HEK293 (cell line): ENCODE data around the gene PTPN9.

Experiments
- CTCF ChIP-seq: fragments of 450-650 bp; formaldehyde crosslinking; IDR thresholded peaks from 2 replicates; pipeline ENCODE4 v1.5.1; 2016; ENCODE audit warnings: missing biosample characterization, missing genetic modification characterization
- FEZF1 ChIP-seq: fragments of 450-650 bp; formaldehyde crosslinking; IDR thresholded peaks from 2 replicates; pipeline ENCODE4 v1.5.1; 2016; ENCODE audit warnings: missing biosample characterization, missing genetic modification characterization
- KLF10 ChIP-seq: fragments of 450-650 bp; IDR thresholded peaks from 2 replicates; pipeline ENCODE4 v1.5.1; 2018; ENCODE audit warnings: missing biosample characterization, mild to moderate bottlenecking, missing genetic modification characterization
- SP7 ChIP-seq: fragments of 450-650 bp; formaldehyde crosslinking; IDR thresholded peaks from 2 replicates; pipeline ENCODE4 v1.5.1; 2016; ENCODE audit warnings: missing biosample characterization, missing genetic modification characterization
- YY2 ChIP-seq: fragments of 450-650 bp; formaldehyde crosslinking; IDR thresholded peaks from 2 replicates; pipeline ENCODE4 v1.5.1; 2016; ENCODE audit warnings: missing biosample characterization, missing genetic modification characterization
- ZNF114 ChIP-seq: fragments of 450-650 bp; formaldehyde crosslinking; IDR thresholded peaks from 2 replicates; pipeline ENCODE4 v1.5.0; 2017; ENCODE audit warnings: missing biosample characterization, missing genetic modification characterization
- ZNF121 ChIP-seq: fragments of 450-650 bp; formaldehyde crosslinking; IDR thresholded peaks from 2 replicates; pipeline ENCODE4 v1.5.1; 2016; ENCODE audit warnings: missing biosample characterization, missing genetic modification characterization
- ZNF148 ChIP-seq: fragments of 450-650 bp; formaldehyde crosslinking; IDR thresholded peaks from 2 replicates; pipeline ENCODE4 v1.5.0; 2017; ENCODE audit warnings: missing biosample characterization, missing genetic modification characterization, borderline replicate concordance
- ZNF184 ChIP-seq: fragments of 450-650 bp; IDR thresholded peaks from 2 replicates; pipeline ENCODE4 v1.5.1; 2018; ENCODE audit warnings: missing biosample characterization, mild to moderate bottlenecking, missing genetic modification characterization
- ZNF19 ChIP-seq: fragments of 450-650 bp; formaldehyde crosslinking; IDR thresholded peaks from 2 replicates; pipeline ENCODE4; 2016; ENCODE audit warnings: missing biosample characterization, missing genetic modification characterization, low read depth
- ZNF311 ChIP-seq: fragments of 450-650 bp; formaldehyde crosslinking; IDR thresholded peaks from 2 replicates; pipeline ENCODE4 v1.5.1; 2017; ENCODE audit warnings: missing biosample characterization, missing genetic modification characterization, borderline replicate concordance
- ZNF350 ChIP-seq: fragments of 450-650 bp; formaldehyde crosslinking; IDR thresholded peaks from 2 replicates; pipeline ENCODE4 v1.5.0; 2017; ENCODE audit warnings: missing biosample characterization, mild to moderate bottlenecking, missing genetic modification characterization
- ZNF394 ChIP-seq: fragments of 450-650 bp; formaldehyde crosslinking; IDR thresholded peaks from 2 replicates; pipeline ENCODE4 v1.5.1; 2016; ENCODE audit warnings: missing biosample characterization, missing genetic modification characterization, mild to moderate bottlenecking, moderate library complexity, borderline replicate concordance
- ZNF544 ChIP-seq: fragments of 450-650 bp; formaldehyde crosslinking; IDR thresholded peaks from 2 replicates; pipeline ENCODE4 v1.5.0; 2017; ENCODE audit warnings: missing biosample characterization, missing genetic modification characterization
- ZNF561 ChIP-seq: fragments of 450-650 bp; IDR thresholded peaks from 2 replicates; pipeline ENCODE4 v1.5.1; 2018; ENCODE audit warnings: missing biosample characterization, missing genetic modification characterization, borderline replicate concordance
- ZNF571 ChIP-seq: fragments of 450-650 bp; formaldehyde crosslinking; IDR thresholded peaks from 2 replicates; pipeline ENCODE4 v1.5.0; 2017; ENCODE audit warnings: missing biosample characterization, missing genetic modification characterization
- ZNF626 ChIP-seq: fragments of 450-650 bp; sonication (Bioruptor Pico); formaldehyde crosslinking; IDR thresholded peaks from 2 replicates; pipeline ENCODE4 v1.5.1; 2018; ENCODE audit warnings: missing biosample characterization, missing genetic modification characterization, inconsistent platforms
- ZNF629 ChIP-seq: fragments of 450-650 bp; formaldehyde crosslinking; IDR thresholded peaks from 2 replicates; pipeline ENCODE4 v1.5.1; 2017; ENCODE audit warnings: missing biosample characterization, missing genetic modification characterization
- ZNF747 ChIP-seq: fragments of 450-650 bp; formaldehyde crosslinking; IDR thresholded peaks from 2 replicates; pipeline ENCODE4 v1.5.1; 2016; ENCODE audit warnings: missing biosample characterization, missing genetic modification characterization
- TF ChIP-seq, protein P1 (sequence below): fragments of 450-650 bp; formaldehyde crosslinking; IDR thresholded peaks from 2 replicates; pipeline ENCODE4 v1.5.1; 2016; ENCODE audit warnings: missing biosample characterization, missing genetic modification characterization, borderline replicate concordance
- TF ChIP-seq, protein P2 (sequence below): fragments of 450-650 bp; formaldehyde crosslinking; IDR thresholded peaks from 2 replicates; pipeline ENCODE4 v1.5.1; 2016; ENCODE audit warnings: missing biosample characterization, missing genetic modification characterization
- TF ChIP-seq, protein P3 (sequence below): fragments of 450-650 bp; formaldehyde crosslinking; IDR thresholded peaks from 2 replicates; pipeline ENCODE4; 2016; ENCODE audit warnings: missing biosample characterization, missing genetic modification characterization
- TF ChIP-seq, protein P4 (sequence below): fragments of 450-650 bp; formaldehyde crosslinking; IDR thresholded peaks from 2 replicates; pipeline ENCODE4 v1.5.1; 2016; ENCODE audit warnings: missing biosample characterization, missing genetic modification characterization
- TF ChIP-seq, protein P5 (sequence below): fragments of 450-650 bp; formaldehyde crosslinking; IDR thresholded peaks from 2 replicates; pipeline ENCODE4 v1.5.1; 2016; ENCODE audit warnings: missing biosample characterization, missing genetic modification characterization
- TF ChIP-seq, protein P6 (sequence below): fragments of 450-650 bp; formaldehyde crosslinking; IDR thresholded peaks from 2 replicates; pipeline ENCODE4 v1.5.1; 2016; ENCODE audit warnings: missing biosample characterization, missing genetic modification characterization

The PTPN9 gene

GRCh38 chr15:75454471-75455378, 124.4 kb downstream of the PTPN9 start (continued):
- TF ChIP-seq ZNF626 (tag by site-specific recombination) (no peak), ZNF184 (no peak), ZNF19 (tag by site-specific recombination) (no peak), ZNF148 (no peak), ZNF747 (no peak), CTCF (tag by site-specific recombination) (no peak), ZNF350 (no peak), FEZF1 (tag by site-specific recombination) (no peak), ZNF311 (no peak), SP7 (tag by site-specific recombination) (no peak), ZNF571 (no peak), ZNF121 (tag by site-specific recombination) (no peak), ZNF114 (tag by site-specific recombination) (no peak), ZNF629 (tag by site-specific recombination) (0 out of 2 replicates have a peak, but pooled peaks have one; percentile 5), KLF10 (no peak), ZNF394 (tag by site-specific recombination) (0 out of 2 replicates have a peak, but pooled peaks have one; percentile 9), ZNF561 (tag by site-specific recombination) (no peak), ZNF544 (tag by site-specific recombination) (no peak), YY2 (0 out of 2 replicates have a peak, but pooled peaks have one; percentile 28)
- TF ChIP-seq, protein P1, sequence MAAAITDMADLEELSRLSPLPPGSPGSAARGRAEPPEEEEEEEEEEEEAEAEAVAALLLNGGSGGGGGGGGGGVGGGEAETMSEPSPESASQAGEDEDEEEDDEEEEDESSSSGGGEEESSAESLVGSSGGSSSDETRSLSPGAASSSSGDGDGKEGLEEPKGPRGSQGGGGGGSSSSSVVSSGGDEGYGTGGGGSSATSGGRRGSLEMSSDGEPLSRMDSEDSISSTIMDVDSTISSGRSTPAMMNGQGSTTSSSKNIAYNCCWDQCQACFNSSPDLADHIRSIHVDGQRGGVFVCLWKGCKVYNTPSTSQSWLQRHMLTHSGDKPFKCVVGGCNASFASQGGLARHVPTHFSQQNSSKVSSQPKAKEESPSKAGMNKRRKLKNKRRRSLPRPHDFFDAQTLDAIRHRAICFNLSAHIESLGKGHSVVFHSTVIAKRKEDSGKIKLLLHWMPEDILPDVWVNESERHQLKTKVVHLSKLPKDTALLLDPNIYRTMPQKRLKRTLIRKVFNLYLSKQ (tag by site-specific recombination): no peak
- TF ChIP-seq, protein P2, sequence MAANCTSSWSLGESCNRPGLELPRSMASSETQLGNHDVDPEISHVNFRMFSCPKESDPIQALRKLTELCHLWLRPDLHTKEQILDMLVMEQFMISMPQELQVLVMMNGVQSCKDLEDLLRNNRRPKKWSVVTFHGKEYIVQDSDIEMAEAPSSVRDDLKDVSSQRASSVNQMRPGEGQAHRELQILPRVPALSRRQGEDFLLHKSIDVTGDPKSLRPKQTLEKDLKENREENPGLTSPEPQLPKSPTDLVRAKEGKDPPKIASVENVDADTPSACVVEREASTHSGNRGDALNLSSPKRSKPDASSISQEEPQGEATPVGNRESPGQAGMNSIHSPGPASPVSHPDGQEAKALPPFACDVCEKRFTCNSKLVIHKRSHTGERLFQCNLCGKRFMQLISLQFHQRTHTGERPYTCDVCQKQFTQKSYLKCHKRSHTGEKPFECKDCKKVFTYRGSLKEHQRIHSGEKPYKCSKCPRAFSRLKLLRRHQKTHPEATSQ: no peak
- TF ChIP-seq, protein P3, sequence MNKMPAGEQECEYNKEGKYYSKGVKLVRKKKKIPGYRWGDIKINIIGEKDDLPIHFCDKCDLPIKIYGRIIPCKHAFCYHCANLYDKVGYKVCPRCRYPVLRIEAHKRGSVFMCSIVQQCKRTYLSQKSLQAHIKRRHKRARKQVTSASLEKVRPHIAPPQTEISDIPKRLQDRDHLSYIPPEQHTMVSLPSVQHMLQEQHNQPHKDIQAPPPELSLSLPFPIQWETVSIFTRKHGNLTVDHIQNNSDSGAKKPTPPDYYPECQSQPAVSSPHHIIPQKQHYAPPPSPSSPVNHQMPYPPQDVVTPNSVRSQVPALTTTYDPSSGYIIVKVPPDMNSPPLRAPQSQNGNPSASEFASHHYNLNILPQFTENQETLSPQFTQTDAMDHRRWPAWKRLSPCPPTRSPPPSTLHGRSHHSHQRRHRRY (tag by site-specific recombination): no peak
- TF ChIP-seq, protein P4, sequence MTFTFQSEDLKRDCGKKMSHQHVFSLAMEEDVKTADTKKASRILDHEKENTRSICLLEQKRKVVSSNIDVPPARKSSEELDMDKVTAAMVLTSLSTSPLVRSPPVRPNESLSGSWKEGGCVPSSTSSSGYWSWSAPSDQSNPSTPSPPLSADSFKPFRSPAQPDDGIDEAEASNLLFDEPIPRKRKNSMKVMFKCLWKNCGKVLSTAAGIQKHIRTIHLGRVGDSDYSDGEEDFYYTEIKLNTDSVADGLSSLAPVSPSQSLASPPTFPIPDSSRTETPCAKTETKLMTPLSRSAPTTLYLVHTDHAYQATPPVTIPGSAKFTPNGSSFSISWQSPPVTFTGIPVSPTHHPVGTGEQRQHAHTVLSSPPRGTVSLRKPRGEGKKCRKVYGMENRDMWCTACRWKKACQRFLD (tag by site-specific recombination): no peak
- TF ChIP-seq, protein P5, sequence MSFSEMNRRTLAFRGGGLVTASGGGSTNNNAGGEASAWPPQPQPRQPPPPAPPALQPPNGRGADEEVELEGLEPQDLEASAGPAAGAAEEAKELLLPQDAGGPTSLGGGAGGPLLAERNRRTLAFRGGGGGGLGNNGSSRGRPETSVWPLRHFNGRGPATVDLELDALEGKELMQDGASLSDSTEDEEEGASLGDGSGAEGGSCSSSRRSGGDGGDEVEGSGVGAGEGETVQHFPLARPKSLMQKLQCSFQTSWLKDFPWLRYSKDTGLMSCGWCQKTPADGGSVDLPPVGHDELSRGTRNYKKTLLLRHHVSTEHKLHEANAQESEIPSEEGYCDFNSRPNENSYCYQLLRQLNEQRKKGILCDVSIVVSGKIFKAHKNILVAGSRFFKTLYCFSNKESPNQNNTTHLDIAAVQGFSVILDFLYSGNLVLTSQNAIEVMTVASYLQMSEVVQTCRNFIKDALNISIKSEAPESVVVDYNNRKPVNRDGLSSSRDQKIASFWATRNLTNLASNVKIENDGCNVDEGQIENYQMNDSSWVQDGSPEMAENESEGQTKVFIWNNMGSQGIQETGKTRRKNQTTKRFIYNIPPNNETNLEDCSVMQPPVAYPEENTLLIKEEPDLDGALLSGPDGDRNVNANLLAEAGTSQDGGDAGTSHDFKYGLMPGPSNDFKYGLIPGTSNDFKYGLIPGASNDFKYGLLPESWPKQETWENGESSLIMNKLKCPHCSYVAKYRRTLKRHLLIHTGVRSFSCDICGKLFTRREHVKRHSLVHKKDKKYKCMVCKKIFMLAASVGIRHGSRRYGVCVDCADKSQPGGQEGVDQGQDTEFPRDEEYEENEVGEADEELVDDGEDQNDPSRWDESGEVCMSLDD (tag by site-specific recombination): peak; percentile 58; the same call in 1 of the 2 replicates
- TF ChIP-seq, protein P6, sequence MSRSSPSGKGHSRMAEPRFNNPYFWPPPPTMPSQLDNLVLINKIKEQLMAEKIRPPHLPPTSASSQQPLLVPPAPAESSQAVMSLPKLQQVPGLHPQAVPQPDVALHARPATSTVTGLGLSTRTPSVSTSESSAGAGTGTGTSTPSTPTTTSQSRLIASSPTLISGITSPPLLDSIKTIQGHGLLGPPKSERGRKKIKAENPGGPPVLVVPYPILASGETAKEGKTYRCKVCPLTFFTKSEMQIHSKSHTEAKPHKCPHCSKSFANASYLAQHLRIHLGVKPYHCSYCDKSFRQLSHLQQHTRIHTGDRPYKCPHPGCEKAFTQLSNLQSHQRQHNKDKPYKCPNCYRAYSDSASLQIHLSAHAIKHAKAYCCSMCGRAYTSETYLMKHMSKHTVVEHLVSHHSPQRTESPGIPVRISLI: no peak
